NCI-H1092 treated with DMSO at 0.1 percent for 48 hours (cell line): ENCODE data around the gene CYBRD1.
"Not testable (repeated sequence)": the region's sequence is repeated elsewhere in the genome, so short reads cannot be mapped to it uniquely, and the experiment has no call there.

Experiments used
- DNase-seq: peaks from one replicate; lab custom pipeline; 2025; lab: John Stamatoyannopoulos, UW

CYBRD1 gene, protein sequence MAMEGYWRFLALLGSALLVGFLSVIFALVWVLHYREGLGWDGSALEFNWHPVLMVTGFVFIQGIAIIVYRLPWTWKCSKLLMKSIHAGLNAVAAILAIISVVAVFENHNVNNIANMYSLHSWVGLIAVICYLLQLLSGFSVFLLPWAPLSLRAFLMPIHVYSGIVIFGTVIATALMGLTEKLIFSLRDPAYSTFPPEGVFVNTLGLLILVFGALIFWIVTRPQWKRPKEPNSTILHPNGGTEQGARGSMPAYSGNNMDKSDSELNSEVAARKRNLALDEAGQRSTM

DNA sequence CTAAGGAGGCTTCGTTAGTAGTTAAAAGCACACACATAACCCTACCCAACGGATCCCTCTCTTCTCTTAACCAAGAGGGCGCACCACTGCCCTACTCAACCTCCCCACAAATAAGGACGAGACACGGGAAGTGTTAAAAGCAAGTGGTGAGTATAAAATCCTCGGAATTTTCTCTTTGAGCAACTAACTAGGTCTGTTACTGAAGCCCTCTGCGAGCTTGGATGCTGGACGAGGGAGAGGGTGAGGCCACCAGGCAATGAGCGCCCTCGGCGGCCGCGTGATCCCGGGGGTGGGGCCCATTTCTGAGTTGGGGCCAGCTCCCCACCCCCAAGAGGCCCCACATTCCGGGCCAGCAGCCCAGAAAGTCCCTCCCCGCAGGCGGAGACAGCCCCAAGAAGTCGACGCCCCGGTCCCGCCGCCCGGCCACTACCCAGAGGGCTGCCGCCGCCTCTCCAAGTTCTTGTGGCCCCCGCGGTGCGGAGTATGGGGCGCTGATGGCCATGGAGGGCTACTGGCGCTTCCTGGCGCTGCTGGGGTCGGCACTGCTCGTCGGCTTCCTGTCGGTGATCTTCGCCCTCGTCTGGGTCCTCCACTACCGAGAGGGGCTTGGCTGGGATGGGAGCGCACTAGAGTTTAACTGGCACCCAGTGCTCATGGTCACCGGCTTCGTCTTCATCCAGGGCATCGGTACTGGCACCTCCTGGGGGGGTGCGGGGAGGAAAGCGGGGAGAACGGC, at the start of gene CYBRD1:
Gene CYBRD1, plus strand, starts transcription at position 423 of the 736 bp plus-strand sequence. Its CDS starts 72 bp downstream, at position 495.
- DNase-seq, result no peak

DNA sequence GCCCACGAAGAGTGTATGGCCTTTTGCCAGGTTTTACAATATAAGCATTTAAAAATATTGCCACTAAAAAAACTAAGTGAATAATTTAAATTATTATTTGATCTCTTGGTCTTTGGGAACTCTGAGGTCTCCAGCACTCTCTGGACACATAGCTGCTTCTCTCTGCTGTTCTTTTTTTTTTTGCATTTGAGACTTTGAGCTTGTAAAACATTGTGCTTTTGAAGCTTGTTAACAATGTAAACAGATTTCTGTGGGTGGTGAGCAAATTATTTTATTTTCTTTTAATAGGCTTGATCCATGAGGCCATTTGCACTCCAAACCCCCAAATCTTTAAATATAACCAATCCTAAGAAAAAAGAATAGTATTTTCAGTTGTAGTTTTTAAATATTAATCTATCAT, 46.3 kb upstream of the CYBRD1 start:
- no peak for DNase-seq

DNA sequence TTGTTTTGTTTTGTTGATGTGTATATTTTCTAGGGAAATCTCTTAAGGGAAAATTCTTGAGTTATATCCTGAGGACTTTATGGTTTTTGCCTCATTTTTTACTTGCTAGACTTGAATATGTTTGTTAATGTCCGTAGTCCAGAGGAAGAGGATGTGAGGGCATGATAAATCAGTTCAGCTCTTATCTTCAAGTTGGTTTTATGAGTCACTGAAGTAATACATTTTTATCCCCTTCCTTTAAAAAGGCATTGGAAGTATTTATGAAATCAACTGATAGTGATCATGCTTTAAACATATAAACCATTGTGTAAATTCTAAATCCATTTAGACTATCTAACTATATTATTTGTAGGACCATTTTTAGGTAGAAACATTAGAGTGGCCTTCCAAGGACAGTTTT, 43.9 kb upstream of the CYBRD1 start:
- DNase-seq, result no peak

DNA sequence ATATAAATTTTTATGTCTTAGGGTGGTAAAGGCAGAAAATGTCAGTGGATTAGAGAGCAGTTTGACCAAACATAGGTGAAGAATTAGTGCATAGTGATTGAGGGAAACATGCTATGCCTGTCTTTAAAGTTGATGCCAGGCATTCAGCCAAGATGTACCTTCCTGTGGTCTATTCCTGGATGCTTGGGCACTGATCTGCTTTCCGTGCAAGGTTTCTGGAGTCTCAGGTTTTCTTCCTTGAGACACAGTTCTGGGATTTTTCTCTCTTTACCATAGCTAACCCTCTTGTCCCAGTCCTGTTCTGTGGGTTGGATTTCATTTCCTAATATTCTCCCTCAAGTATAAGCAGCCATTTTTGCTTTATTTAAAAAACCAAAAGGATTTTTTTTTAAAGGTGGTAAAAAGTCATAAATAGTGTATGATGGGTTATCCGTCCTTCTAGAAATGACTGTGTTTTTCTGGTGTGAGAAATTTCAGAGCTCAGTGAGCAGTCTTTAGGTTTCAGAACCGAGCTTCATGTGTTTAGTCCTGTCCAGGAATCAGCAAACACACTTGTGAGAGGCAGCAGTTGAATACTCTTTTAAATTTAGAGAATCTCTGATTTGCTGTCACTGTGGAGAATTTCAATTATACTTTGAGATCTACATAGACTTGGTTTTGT, 43.0 kb upstream of the CYBRD1 start:
- no peak for DNase-seq

DNA sequence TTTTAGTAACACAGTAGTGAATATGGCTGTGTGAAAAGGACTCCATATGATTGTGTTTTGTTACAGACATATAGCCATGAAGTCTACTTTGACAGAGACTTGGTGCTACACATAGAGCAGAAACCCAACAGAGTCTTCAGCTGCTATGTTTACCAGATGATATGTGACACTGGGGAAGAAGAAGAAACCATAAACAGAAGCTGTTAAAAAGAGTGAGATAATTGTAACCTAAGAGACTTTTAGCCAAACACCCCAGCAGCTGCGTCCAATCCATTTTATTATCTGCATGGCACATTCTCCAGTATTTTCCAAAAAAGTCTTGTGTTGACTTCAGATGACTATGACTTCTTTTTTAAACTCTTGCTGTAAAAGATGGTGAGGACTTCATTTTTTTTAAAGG, 41.4 kb upstream of the CYBRD1 start:
- no peak for DNase-seq

DNA sequence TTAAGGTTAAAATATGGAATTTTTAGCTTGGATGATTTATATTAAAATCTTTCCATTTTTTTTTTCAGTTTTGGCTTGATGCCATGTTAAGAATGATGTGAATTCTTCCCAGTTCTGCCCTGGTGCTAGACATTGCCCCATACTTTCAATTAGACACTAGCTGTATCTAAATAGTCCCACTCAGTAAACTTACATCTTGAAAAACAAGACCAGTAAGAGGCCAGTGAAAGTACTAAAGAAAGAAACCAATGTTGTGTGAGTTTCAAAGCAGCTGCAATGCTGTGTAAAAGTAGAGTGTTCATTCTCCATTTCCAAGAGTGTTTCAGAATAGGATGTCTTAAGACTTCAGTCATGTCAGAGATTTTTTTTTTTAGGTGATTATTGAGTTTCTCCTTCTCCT, 40.0 kb upstream of the CYBRD1 start:
- DNase-seq, result no peak

DNA sequence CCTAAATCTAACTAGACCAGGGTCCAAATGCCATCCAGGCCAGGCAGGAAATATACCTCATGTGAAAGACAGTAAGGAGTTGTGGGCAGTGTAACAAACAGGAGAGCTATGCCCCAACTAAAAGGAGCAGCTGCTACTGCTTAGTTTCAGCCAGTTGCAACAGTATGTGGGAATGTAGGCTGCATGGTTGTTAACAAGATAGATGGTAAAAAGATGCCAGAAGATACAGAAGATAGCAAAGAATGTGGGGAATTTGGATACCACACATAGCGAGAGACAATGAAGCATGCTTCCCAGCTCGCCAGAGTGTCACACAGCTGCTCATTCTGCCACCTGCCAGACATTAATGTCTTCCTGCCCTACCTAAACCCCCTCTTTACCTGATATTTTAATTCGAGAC, 39.4 kb upstream of the CYBRD1 start:
- DNase-seq, result no peak

DNA sequence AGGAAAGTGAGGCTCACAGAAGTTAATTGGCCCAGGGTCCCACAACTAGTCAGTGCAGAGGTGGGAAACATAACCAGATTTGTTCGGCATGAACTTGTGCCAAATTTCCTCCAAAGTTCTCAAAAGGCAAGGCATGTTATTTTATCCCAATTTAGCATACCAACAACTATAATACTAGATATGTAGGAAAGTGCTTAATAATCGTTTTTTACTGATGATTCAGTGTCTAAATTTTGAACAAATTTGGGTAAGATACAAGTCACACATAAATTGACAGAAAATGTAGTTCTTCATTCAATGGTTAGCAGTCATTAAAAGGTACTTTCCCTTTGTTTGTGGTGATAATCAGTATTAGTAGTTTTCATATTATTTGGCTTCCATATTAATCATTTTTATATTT, 38.5 kb upstream of the CYBRD1 start:
- no peak for DNase-seq

DNA sequence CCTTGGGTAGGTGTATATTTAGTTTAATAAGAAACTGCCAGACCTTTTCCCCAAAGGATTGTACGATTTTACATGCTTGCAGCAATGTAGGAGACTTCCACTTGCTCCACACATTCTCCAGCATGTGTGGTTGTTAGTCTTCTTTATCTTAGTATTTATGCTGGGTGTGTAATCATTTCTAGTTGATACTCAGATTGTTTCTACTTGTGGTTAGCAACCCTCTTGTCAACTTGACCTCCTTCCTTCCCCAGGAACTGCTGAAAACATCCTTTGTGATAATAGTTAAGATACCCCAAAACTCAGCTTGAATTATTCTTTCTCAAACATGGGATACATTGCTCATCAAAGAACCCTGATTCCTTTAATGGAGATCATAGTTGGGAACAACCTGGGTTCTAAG, 37.2 kb upstream of the CYBRD1 start:
- DNase-seq, result no peak

DNA sequence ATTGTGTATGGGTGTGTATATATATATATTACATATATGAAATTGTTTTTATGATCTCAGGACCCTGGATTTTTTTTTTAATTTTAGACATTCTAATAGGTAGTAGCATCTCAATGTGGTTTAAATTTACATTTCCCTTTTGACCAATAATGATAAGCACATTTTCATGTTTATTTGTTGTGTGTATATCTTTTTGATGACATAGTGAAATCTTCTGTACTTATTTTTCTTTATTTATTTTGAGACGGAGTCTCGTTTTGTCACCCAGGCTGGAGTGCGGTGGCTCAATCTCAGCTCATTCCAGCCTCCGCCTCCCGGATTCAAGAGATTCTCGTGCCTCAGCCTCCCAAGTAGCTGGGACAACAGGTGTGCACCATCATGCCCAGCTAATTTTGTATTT, 35.1 kb upstream of the CYBRD1 start:
- no peak for DNase-seq

DNA sequence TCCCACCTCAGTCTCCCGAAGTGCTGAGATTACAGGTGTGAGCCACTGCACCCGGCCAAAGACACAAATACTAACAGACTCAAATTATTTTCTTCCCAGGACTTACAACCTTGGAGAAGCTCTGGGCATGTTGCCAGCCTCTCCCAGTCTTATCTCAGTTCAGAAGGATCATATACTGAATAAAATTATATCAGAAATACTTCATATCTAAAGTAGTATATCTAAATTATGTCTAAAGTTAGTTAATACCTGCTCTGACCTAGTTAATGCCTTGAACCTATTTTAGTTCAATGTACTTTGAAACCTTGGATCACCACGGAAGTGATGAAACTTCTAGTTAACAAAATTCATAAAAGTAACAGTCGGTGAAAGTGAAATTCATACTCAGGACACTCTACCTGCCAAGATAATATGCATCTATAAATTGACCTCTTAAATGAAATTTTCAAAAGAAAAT, 34.4 kb upstream of the CYBRD1 start:
- no peak for DNase-seq

DNA sequence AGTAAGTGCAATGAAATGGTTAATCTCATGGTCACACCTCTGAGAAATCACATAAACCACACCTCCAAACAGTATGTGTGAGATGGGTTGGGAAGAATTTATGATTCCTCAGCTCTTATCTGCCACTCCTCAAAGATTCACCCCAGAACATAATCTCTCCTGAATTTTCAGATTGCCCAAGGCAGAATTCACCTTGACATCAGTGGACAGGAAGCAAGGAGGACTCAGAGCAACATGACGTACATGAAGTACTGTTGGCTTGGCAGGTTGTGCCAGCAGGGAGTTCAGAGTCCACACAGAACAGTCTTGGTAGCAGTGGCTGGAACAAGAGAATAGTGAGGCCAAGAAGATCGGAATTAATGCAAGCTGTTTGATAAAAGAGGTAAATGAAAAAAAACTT, 31.7 kb upstream of the CYBRD1 start:
- DNase-seq, result no peak

DNA sequence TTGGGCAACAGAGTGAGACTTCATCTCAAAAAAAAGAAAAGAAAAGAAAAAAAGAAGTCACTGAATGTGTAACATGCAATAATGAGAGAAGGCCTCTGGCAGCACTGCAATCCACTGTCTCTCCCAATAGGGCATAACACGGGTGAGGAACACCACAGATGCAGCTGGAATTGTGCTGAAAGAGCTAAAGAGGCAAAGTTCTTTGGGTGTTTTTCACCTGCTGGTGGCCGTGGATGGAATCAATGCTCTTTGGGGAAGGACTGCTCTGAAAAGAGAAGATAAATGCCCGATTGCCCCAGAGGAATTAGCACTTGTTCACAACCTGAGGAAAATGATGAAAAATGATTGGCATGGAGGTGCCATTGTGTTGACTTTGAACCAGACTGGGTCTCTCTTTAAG, 31.0 kb upstream of the CYBRD1 start:
- DNase-seq, result no peak

DNA sequence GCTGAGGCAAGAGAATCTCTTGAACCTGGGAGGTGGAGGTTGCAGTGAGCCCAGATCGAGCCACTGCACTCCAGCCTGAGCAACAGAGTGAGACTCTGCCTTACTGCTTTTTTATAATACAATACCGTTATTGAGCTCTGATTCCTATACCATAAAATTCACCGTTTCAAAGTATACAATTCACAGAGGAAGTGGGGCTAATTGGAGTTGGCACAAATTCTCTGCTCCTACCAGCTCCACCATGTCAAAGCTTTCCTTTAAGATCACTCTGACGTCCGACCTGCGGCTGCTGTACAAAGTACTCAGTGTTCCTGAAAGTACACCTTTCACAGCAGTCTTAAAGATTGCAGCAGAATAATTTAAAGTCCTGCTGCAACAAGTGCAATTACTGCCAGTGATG, 29.6 kb upstream of the CYBRD1 start:
- DNase-seq, result no peak

DNA sequence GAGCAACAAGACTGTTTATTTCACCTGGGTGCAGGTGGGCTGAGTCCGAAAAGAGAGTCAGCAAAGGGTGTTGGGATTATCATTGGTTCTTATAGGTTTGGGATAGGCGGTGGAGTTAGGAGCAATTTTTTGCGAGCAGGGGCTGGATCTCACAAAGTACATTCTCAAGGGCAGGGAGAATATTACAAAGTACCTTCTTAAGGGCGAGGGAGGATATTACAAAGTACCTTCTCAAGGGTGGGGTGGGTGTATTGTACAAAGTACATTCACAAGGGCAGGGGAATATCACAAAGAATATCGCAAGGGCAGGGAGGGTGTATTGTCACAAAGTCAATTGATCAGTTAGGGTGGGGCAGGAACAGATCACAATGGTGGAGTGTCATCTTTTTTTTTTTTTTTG, 24.6 kb upstream of the CYBRD1 start:
- not testable (repeated sequence) for DNase-seq

DNA sequence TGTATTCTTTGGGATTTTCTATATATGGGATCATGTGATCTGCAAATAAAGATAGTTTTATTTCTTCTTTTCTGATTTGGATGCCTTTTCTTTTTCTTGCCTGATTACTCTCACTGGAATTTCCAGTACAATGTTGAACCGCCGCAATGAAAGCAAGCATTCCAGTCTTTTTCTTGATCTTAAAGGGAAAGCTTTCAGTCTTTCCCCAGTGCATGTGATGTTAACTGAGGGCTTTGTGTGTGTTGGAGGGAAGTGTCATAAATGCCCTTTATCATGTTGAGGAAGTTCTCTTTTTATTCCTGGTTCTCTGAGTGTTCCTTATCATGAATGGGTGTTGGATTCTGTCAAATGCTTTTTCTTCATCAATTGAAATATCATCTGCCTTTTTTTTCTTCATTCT, 16.9 kb upstream of the CYBRD1 start:
- DNase-seq, result no peak

DNA sequence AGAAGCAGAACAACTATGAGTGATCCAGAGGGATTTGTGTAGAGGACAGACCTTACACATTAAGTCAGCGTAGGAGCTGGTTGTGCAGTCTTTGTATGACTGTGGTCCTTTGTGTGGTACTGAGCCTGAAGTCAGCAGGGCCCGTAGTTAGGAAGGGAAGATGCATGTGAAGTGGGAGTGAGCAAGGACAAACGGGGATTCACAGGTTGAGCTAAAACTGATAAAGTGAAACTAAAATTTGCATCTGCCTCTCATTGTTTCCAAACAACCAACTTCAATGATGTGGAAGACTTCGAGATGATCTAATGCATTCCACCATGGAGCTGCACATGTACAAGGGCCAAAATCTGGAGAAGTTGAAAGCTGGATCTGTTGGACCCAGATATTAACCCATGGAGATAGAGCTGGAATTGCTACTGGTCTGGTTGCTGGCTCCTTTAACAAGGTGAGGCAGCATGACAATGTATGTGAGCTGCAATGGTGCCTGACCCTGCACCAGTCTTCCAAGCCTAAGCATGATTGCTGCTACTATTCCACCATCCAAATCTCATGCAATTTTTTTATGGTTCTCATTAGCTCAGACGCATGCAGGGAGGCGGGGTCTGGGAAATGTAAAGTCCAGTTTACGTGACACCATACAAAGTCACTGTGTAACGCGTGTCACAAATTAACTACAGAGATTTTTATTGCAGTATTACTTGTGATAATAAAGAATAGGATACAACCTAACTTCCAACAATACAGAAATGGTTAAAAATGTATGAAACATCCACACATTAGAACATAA, 12.1 kb upstream of the CYBRD1 start:
- no peak for DNase-seq

DNA sequence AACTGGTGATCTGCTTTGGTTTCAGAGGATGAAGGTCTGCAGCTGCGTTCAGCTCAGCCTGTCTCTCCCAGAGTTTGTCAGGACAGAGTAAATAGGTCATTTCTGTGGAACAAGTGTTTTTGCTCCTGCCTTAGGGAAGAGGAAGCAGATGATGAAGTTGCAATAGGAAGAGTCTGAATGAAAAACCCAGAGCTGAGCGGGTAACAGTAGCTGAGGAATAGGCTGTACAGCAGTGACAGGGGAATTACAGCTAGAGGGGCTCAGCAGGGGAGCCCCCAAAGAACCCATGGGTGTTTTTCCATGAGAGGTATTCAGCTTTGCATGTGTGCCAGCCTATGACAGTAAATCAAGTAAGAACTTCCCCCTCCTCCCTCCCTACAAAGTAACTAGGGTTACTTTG, 10.3 kb upstream of the CYBRD1 start:
- no peak for DNase-seq

DNA sequence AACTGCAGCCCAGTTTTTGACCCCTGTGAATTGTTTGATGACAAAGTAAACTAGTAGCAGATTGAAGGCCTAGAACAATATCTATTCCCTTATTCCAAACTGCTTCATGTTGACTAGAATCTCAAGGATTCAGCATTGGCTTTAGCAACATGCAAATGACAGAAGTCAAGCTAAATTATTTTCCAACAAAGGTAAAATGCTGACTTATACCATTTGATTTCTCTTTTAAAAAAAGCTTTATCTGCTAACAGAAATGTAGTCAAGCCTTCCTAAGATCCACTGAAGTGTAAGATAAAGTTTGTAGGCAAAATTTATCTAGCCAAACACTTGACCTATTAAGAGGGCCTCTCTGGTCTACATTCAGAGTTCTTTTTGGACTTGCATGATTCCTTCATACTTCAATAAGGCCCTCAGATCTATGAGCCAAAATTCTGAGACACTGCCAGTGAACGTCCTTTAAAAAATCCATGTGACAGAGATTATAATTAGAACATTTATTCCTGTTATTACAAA, 9.5 kb upstream of the CYBRD1 start:
- DNase-seq, result no peak

DNA sequence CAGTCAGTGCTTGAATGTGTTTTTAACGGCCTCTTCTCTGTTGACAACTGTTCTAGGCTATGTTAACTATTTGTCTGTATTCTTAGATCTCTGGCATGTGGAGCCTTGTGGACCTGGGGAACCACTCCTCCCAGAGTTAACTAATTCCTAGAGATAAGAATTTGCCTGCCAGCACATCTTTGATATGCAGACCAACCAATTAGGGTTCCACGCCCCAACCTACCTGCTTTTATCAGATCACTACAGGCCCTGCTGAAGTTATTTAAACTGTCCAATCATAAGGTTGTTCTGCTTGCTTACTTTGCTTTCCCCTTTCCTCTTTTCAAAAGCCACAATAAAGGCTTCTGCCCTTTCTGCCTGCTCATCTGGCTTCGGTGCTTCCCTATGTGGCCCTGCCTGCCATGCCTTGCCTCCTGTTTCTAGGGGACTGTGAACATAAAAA, 8.5 kb upstream of the CYBRD1 start:
- no peak for DNase-seq

DNA sequence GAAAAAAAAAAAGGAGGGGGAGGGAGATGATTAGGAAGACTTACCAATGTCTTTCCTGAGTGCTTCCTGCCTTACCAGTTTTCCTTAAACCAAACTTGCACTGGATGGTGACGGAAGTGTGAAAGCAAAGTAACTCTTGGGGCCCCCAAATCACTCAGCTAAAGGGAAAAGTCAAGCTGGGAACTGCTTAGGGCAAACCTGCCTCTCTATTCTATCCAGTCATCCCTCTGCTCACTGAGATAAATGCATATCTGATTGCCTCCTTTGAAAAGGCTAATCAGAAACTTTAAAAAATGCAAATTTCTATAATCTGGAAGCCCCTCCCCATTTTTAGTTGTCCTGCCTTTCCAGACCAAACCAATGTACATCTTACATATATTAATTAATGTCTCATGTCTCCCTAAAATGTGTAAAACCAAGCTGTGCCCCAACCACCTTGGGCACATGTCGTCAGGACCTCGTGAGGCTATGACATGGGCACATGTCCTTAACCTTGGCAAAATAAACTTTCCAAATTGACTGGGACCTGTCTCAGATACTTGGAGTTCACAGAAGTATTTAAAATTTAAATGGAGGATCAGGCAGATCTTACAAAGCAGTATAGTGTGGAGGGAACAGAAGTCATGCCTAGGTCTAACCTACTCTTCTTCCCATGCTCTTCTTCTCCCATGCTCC, 7.2 kb upstream of the CYBRD1 start:
- no peak for DNase-seq
